ENCODE measurements around the gene WDR31.

The WDR31 gene

DNA sequence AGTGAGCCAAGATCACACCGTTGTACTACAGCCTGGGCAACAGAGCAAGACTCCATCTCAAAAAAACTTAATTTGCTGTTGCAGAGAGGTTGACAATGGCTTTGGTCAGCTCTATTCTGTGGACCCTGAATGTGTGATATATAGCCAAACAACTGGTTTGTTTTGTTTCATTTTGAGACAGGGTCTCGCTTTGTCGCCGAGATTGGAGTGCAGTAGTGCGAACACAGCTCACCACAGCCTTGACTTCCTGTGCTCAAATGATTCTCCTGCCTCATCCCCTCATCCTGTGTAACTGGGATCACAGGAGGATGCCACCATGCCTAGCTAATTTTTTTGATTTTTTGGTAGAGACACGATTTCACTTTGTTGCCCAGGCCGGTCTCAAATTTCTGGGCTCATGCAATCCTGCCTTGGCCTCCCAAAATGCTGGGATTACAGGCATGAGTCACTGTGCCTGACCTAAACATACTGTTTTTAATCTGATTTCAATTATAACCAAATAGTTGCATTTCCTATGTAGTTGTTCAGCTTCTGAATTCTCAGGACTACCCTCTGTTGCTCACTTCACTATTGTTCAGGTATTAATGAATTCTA lies 46.7 kb downstream of the WDR31 start:
- DNase-seq (ENCODE audit: low read depth): no peak
- TF ChIP-seq, protein P1, sequence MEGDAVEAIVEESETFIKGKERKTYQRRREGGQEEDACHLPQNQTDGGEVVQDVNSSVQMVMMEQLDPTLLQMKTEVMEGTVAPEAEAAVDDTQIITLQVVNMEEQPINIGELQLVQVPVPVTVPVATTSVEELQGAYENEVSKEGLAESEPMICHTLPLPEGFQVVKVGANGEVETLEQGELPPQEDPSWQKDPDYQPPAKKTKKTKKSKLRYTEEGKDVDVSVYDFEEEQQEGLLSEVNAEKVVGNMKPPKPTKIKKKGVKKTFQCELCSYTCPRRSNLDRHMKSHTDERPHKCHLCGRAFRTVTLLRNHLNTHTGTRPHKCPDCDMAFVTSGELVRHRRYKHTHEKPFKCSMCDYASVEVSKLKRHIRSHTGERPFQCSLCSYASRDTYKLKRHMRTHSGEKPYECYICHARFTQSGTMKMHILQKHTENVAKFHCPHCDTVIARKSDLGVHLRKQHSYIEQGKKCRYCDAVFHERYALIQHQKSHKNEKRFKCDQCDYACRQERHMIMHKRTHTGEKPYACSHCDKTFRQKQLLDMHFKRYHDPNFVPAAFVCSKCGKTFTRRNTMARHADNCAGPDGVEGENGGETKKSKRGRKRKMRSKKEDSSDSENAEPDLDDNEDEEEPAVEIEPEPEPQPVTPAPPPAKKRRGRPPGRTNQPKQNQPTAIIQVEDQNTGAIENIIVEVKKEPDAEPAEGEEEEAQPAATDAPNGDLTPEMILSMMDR (conservative IDR thresholded peaks at IDR 0.05; ENCODE audit: low read depth, low read length): no peak

DNA sequence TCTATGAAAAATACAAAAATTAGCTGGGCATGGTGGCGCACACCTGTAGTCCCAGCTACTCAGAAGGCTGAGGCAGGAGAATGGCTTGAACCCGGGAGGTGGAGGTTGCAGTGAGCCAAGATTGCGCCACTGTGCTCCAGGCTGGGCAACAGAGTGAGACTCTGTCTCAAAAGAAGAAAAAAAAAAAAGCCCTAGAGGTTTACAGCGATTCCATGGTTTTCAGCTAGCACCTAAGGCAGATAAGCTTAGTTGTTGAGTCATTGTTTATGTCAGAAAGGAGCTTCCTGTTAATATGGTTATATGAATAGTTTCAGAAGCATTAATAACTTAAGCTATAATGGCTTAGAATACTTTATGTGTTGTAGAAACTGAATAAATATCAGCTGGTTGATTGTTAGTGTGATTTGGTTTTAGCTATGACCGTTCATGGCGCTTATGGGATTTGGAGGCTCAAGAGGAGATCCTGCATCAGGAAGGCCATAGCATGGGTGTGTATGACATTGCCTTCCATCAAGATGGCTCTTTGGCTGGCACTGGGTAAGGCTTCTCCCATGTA lies 49.9 kb downstream of the WDR31 start:
- no peak for DNase-seq (ENCODE audit: low read depth)
- TF ChIP-seq, protein P1 (conservative IDR thresholded peaks at IDR 0.05; ENCODE audit: low read depth, low read length): no peak
- no peak overlapping the region for H3K4me3 ChIP-seq (ENCODE audit: low read length)

More for the DNA sequence above, 46.7 kb downstream of the WDR31 start:
- no peak overlapping the region for H3K4me3 ChIP-seq (ENCODE audit: low read length)

DNA sequence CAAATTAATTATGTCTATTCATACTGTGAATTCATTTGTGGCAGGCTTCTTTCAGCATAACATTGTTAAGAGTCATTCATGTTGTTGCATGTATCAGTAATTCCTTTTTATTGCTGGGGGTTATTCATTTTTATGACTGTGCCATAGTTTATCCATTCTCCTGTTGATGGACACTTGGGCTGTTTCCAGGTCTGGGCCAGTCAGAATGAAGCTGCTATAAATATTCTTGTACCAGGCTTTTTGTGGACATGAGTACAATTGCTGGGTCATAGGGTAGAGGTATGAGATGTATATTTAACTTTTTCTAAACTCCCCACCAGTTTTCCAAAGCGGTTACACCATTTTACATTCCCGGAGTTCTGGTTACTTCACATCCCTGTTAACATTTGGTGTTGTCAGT lies 51.0 kb downstream of the WDR31 start:
- no peak overlapping the region for H3K4me3 ChIP-seq (ENCODE audit: low read length)
- TF ChIP-seq, protein P1 (conservative IDR thresholded peaks at IDR 0.05; ENCODE audit: low read depth, low read length): no peak
- no peak for DNase-seq (ENCODE audit: low read depth)

DNA sequence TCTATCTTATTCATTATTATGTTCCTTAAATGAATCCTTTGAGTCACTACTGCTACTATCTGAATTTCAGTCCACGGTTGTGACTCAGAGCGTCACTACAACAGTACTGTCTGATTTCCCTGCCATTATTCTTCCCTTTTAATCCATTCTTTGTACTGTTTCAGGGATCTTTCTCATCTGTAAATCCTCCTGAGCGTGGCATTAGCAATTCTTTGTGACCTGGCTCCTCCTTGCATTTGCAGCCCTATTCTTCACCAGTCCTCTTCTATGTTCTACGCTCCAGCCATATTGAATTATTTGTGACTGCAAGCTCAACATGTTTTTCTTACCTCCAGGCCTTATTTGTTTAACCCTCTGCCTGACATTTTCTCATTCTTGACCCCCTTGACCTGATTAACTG lies 58.7 kb downstream of the WDR31 start:
- TF ChIP-seq, protein P1 (conservative IDR thresholded peaks at IDR 0.05; ENCODE audit: low read depth, low read length): no peak
- H3K4me3 ChIP-seq (ENCODE audit: low read length): no peak overlapping the region
- DNase-seq (ENCODE audit: low read depth): no peak

DNA sequence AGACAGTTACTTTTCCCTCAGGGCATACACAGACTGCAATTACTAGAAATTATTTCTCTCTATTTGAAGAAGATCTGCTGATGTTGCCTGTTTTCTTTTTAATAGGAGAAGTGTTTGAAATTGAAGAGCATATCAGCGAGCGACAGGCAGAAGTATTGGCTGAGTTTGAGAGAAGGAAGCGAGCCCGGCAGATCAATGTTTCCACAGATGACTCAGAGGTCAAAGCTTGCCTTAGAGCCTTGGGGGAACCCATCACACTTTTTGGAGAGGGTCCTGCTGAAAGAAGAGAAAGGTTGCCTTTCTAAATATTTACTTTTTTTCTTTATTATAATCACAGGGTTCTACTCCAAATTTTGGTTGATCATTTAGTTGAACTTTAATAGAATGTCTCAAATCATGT lies 61.2 kb downstream of the WDR31 start:
- TF ChIP-seq, protein P1 (conservative IDR thresholded peaks at IDR 0.05; ENCODE audit: low read depth, low read length): no peak
- H3K4me3 ChIP-seq (ENCODE audit: low read length): no peak overlapping the region
- no peak for DNase-seq (ENCODE audit: low read depth)

DNA sequence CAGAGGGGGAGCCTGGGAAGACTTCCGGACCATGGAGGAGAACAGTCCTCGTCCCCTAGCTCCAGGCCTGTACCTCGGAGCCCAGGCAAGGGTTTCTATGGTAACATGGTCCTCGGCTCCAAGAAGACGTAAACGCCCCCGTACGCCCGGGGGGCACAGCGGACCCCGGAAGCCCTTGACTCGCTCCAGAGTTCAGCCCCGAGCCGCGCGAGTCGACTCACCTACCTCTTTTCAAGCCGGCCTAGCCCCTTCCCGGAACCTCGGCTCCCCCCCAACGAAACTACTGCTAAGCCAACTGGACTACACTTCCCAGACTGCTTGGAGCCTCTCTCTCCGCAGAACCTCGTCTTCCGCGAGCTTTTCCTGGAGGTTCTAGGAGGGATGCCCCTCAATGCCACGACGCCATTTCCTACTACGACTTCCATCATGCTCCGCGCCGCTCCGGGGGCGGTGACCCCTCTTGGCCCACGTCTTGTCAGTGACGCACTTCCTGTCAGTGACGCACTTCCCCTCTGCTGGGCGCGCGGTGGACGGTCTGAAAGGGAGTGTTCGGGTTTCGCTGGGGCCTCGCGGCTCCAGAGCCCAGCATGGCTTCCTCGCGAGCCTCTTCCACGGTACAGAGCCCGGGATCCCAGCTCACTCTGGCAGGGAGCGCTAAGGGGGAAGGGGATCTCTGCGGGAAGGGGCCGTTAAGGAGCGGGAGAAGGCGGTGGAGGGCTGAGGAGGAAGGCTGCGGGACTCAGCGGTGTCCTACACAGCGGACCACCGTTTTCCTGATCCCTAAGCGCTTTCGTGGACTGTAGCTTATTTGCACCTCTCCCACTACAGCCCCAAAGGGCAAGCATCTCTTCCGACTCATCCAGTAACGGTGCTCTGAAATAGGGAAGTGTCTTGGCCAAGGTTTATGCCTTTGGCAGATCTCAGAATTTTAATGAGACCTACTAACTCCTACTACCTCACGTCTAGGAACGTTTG lies 64.6 kb downstream of the WDR31 start, which contains the start of the genes CDC26 and PRPF4:
Gene CDC26 (minus strand): TSS at position 416 of the 975 bp plus-strand sequence. CDS start 3,065 bp downstream, outside the sequence.
Gene PRPF4 (plus strand): TSS at position 502 of the 975 bp plus-strand sequence. CDS start 86 bp downstream, at position 588.
- TF ChIP-seq, protein P1 (conservative IDR thresholded peaks at IDR 0.05; ENCODE audit: low read depth, low read length): no peak
- DNase-seq (ENCODE audit: low read depth): peak; percentile 96
- H3K4me3 ChIP-seq (ENCODE audit: low read length): peak within 1 kb of the TSS; percentile 98

All from retinal pigment epithelial cell (primary cell).